GM12864 (cell line): ENCODE data around the gene GSX2.
"Not testable (repeated sequence)": the region's sequence is repeated elsewhere in the genome, so short reads cannot be mapped to it uniquely, and the experiment has no call there.

Source experiments
- DNase-seq: peaks from one replicate; pipeline ENCODE4 v3.0.0-alpha.2; 2011; ENCODE audit warnings: low read depth
- H3K4me3 ChIP-seq: 2 replicates; pipeline ENCODE4 v1.5.1; 2011; ENCODE audit warnings: mild to moderate bottlenecking, low read depth, low read length, control low read depth
- CTCF ChIP-seq: IDR thresholded peaks from 2 replicates; pipeline ENCODE4 v1.5.1; 2011; ENCODE audit warnings: low read depth, mild to moderate bottlenecking, moderate library complexity, low read length, control low read depth, inconsistent platforms; ENCODE audit errors: missing control alignments

GSX2 gene

DNA sequence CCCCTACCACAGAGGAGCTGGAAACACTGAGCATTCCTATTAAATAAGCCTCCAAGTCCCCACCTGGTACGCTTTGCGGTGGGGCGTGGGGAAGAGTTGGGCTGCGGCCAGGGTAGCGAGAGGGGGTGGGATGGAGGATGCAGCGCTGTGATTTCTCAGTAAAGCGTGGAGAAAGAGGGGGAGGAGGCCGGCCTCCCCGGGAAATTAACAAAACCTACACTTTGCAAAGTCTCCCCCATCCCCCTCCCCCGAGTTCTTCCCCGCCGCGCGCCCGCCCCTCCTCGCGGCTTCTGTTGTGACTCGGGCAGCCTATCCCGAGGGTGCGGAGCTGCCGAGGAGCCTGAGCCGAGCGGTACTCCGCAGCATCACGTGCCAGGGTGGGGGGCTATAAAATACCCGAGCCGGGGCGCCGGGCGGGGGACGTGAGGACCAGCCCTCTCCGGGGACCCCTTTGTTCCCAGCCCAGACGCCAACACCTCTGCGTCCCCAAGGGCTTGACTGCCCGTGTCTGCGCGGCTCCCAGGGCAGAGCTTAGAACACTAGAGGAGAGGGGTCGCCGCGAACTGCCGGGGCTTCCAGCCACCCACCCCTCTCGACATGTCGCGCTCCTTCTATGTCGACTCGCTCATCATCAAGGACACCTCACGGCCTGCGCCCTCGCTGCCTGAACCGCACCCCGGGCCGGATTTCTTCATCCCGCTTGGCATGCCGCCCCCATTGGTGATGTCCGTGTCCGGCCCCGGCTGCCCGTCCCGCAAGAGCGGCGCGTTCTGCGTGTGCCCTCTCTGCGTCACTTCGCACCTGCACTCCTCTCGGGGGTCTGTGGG lies at the start of gene GSX2:
GSX2 (plus strand) TSS at position 416 of the 827 bp plus-strand sequence; CDS start at position 598, 182 bp downstream.
- DNase-seq, result no peak
- peak within 1 kb of the TSS; percentile 13 for H3K4me3 ChIP-seq

DNA sequence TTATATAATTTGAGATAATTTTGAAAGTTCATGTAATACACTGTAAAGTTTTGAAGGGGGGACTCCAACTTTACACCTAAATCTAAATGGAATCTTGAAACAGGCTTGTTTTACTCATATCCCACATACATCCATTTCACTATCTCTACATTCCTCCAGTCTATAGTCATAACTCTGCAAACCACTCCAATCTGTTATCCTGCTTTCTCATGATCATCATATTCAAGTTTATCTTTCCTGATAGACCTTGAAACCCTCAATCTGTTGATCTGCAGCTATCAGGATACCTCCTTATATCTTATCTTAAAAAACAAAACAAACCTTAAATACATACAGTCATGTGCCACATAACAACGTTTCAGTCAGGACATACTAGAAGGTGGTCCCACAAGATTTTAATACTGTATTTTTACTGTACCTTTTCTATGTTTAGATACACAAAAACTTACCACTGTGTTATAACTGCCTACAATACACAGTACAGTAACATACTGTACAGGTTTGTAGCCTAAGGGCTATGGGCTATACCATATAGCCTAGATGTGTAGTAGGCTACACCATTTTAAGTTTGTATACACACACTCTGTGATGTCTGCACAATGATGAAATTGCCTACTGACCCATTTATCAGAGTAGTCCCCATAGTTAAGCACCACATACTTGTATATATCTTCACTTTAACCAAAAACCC lies 49.6 kb upstream of the GSX2 start:
- H3K4me3 ChIP-seq, result no peak overlapping the region
- TF ChIP-seq CTCF, result no peak
- no peak for DNase-seq

More for the DNA sequence above, at the start of gene GSX2:
- TF ChIP-seq CTCF, result no peak

- H3K4me3 ChIP-seq, DNase-seq: not testable (repeated sequence)
Measured at GRCh38 chr4:54053322-54053721, 46.6 kb upstream of the GSX2 start.

DNA sequence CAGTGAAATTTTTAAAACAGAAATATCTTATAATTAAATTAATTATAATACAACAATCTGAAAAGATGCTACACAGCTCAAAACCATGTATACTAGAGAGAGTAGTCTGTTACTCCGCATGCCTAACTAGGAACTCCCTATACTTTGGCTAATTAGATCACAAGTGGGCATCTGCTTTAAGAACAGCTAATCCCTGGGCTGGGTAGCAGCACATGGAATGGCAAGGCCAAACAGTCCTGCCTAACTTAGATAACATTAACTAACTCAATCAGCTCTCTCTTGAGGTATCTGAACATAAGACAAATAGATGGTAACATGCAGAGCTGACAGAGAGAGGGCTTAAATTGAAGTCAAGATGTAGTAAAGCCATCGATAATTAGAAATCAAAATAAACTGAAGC lies 45.5 kb upstream of the GSX2 start:
- no peak for DNase-seq
- TF ChIP-seq CTCF, result no peak

DNA sequence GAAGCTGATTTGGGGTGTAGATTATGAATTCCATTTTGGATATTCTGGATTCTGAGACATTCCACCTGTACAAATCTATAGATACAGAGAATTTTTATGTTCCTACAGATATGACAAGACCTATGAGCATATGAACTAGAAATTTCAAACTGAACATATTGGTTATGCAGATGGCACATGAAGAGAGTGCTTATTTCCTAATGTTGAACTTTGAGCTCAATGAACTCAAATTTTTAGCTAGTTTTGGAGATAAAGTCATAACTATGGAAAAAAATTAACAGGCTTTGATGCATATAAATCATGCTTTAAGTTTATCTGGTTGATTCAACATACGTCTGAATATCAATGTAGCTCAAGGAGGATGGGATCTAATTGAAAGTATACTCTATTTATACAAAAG lies 44.5 kb upstream of the GSX2 start:
- H3K4me3 ChIP-seq, result no peak overlapping the region
- TF ChIP-seq CTCF, result no peak
- no peak for DNase-seq

More for the DNA sequence above, 45.5 kb upstream of the GSX2 start:
- no peak overlapping the region for H3K4me3 ChIP-seq

GRCh38 chr4:54056360-54056759 lies 43.6 kb upstream of the GSX2 start:
- no peak for DNase-seq
- H3K4me3 ChIP-seq, result no peak overlapping the region
- TF ChIP-seq CTCF, result no peak

DNA sequence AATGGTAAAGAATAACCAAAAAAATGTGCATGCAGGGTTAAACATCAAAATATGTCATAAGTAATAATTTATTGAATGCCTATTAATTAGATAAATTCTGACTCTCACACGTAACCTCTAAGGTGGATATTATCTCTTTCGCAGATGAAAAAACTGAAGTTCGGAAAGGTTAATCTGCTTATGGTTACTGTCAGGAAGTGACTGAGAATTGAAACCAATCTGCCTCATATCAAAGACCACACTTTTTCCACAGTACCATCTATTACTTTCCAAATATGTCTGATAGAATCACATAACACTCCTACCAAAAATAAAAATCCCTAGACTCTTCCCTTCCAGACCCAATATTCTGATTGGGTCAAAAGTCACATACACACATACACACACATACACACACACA lies 41.8 kb upstream of the GSX2 start:
- TF ChIP-seq CTCF, result no peak
- H3K4me3 ChIP-seq, result no peak overlapping the region
- DNase-seq, result no peak
